ENCODE results near the gene GANAB. TPM values are rescaled to one million over a fixed set of nuclear protein-coding genes. Genes with fewer than 3 reads are reported as not detected.

The GANAB gene
- total and polyA plus RNA-seq, 2 experiments from 2014 or later = 82.3 to 272 TPM

DNA sequence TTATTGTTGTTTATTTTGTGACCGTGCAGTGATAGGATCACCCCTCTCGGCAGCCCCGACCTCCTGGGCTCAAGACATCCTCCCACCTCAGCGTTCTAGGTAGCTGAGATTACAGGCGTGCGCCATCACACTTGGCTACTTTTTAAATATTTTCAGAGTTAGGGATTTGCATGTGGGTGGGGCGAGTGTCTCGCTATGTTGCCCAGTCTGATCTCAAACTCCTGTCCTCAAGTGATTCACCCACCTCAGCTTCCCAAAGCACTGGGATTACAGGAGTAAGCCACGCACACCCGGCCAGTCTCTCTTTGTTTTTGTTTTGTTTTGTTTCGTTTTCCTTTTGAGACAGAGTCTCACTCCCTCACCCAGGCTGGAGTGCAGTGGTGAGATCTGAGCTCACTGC is 7.9 kb upstream of the GANAB start (continued):
- TF ChIP-seq, protein P1, sequence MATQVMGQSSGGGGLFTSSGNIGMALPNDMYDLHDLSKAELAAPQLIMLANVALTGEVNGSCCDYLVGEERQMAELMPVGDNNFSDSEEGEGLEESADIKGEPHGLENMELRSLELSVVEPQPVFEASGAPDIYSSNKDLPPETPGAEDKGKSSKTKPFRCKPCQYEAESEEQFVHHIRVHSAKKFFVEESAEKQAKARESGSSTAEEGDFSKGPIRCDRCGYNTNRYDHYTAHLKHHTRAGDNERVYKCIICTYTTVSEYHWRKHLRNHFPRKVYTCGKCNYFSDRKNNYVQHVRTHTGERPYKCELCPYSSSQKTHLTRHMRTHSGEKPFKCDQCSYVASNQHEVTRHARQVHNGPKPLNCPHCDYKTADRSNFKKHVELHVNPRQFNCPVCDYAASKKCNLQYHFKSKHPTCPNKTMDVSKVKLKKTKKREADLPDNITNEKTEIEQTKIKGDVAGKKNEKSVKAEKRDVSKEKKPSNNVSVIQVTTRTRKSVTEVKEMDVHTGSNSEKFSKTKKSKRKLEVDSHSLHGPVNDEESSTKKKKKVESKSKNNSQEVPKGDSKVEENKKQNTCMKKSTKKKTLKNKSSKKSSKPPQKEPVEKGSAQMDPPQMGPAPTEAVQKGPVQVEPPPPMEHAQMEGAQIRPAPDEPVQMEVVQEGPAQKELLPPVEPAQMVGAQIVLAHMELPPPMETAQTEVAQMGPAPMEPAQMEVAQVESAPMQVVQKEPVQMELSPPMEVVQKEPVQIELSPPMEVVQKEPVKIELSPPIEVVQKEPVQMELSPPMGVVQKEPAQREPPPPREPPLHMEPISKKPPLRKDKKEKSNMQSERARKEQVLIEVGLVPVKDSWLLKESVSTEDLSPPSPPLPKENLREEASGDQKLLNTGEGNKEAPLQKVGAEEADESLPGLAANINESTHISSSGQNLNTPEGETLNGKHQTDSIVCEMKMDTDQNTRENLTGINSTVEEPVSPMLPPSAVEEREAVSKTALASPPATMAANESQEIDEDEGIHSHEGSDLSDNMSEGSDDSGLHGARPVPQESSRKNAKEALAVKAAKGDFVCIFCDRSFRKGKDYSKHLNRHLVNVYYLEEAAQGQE (IDR thresholded peaks at IDR 0.05; ENCODE audit: unreplicated experiment) = no peak
- TF ChIP-seq, protein P2, sequence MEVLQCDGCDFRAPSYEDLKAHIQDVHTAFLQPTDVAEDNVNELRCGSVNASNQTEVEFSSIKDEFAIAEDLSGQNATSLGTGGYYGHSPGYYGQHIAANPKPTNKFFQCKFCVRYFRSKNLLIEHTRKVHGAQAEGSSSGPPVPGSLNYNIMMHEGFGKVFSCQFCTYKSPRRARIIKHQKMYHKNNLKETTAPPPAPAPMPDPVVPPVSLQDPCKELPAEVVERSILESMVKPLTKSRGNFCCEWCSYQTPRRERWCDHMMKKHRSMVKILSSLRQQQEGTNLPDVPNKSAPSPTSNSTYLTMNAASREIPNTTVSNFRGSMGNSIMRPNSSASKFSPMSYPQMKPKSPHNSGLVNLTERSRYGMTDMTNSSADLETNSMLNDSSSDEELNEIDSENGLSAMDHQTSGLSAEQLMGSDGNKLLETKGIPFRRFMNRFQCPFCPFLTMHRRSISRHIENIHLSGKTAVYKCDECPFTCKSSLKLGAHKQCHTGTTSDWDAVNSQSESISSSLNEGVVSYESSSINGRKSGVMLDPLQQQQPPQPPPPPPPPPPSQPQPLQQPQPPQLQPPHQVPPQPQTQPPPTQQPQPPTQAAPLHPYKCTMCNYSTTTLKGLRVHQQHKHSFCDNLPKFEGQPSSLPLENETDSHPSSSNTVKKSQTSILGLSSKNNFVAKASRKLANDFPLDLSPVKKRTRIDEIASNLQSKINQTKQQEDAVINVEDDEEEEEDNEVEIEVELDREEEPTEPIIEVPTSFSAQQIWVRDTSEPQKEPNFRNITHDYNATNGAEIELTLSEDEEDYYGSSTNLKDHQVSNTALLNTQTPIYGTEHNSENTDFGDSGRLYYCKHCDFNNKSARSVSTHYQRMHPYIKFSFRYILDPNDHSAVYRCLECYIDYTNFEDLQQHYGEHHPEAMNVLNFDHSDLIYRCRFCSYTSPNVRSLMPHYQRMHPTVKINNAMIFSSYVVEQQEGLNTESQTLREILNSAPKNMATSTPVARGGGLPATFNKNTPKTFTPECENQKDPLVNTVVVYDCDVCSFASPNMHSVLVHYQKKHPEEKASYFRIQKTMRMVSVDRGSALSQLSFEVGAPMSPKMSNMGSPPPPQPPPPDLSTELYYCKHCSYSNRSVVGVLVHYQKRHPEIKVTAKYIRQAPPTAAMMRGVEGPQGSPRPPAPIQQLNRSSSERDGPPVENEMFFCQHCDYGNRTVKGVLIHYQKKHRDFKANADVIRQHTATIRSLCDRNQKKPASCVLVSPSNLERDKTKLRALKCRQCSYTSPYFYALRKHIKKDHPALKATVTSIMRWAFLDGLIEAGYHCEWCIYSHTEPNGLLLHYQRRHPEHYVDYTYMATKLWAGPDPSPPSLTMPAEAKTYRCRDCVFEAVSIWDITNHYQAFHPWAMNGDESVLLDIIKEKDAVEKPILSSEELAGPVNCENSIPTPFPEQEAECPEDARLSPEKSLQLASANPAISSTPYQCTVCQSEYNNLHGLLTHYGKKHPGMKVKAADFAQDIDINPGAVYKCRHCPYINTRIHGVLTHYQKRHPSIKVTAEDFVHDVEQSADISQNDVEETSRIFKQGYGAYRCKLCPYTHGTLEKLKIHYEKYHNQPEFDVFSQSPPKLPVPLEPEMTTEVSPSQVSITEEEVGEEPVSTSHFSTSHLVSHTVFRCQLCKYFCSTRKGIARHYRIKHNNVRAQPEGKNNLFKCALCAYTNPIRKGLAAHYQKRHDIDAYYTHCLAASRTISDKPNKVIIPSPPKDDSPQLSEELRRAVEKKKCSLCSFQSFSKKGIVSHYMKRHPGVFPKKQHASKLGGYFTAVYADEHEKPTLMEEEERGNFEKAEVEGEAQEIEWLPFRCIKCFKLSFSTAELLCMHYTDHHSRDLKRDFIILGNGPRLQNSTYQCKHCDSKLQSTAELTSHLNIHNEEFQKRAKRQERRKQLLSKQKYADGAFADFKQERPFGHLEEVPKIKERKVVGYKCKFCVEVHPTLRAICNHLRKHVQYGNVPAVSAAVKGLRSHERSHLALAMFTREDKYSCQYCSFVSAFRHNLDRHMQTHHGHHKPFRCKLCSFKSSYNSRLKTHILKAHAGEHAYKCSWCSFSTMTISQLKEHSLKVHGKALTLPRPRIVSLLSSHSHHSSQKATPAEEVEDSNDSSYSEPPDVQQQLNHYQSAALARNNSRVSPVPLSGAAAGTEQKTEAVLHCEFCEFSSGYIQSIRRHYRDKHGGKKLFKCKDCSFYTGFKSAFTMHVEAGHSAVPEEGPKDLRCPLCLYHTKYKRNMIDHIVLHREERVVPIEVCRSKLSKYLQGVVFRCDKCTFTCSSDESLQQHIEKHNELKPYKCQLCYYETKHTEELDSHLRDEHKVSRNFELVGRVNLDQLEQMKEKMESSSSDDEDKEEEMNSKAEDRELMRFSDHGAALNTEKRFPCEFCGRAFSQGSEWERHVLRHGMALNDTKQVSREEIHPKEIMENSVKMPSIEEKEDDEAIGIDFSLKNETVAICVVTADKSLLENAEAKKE (CRISPR knock-in tag; IDR thresholded peaks at IDR 0.05) = no peak

DNA sequence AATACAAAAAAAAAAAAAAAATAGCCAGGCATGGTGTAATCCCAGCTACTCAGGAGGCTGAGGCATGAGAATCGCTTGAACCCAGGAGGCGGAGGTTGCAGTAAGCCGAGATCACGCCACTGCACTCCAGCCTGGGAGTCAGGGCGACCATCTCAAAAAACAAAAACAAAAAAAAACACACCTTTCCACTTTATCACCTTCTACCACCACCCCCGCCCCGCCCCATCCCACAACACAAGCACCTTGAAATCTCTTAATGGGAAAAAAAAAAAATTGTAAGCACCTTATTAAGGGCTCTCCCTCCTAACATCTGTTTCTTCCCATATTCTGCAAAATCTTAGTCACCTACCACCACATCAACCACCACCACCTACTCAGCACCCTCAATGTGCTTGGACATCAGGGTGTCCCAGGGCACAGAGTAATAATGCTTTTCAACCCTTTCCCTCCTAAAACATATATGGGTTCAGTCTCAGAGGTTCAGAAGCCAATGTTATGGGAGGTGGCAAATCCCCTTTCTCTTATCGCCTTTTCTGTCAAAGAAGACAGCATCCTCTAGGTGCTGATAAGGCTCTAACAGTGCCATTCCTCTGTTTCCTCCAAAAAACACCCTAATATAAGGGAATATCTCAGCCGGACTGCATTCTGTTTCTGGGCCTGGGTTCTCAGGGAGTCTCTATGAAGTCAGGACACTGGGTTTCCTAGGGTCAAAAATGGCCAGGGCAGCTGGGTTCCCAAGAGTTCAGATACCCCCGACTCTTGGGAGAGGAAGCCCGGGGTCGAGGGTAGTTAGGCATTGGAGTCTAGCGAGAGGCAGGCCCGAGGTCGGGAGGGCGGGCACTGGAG is 6.0 kb upstream of the GANAB start:
- Histone ChIP-seq H3K4me2 (peak overlapping the region; percentile 100), H3K27me3 (ENCODE audit: insufficient read depth) (no peaks in the 10 kb centered on the region), H2AFZ (peak overlapping the region; percentile 81), H3K4me1 (ENCODE audit: insufficient read depth) (peaks cover 9% of the 10 kb centered on the region; the same call in 1 of the 2 replicates), H3K9me2 (ENCODE audit: insufficient read depth) (no peaks in the 10 kb centered on the region), H3K27ac (ENCODE audit: low read depth) (peak overlapping the region; percentile 86), H3K79me2 (replicated peaks; ENCODE audit: insufficient read depth) (peaks cover 24% of the 10 kb centered on the region), H3K4me3 (peak overlapping the region; percentile 100), H4K20me1 (replicated peaks; ENCODE audit: insufficient read depth) (no peaks in the 10 kb centered on the region), H3K36me3 (ENCODE audit: insufficient read depth) (0 out of 2 replicates have a peak, but pooled peaks cover 3% of the 10 kb centered on the region), H3F3A (replicated peaks; ENCODE audit: low read depth) (peaks cover 7% of the 10 kb centered on the region; the same call in 1 of the 2 replicates)
- H3K9me3 Mint-ChIP-seq = no peaks in the 10 kb centered on the region
- peaks cover 16% of the 10 kb centered on the region for H3K36me3 Mint-ChIP-seq (ENCODE audit: low read depth)
- ATAC-seq (no peak), DNase-seq (ENCODE audit: low spot score) (no peak)
- H3K27me3 Mint-ChIP-seq (ENCODE audit: insufficient read depth, low read depth, poor library complexity) = peaks cover 10% of the 10 kb centered on the region
- peak overlapping the region; percentile 95 for H3K27ac Mint-ChIP-seq
- H3K4me3 Mint-ChIP-seq = peak overlapping the region; percentile 87
- H3K4me1 Mint-ChIP-seq = peaks cover 8% of the 10 kb centered on the region
- TF ChIP-seq EZH2phosphoT487 (IDR thresholded peaks at IDR 0.05; ENCODE audit: unreplicated experiment) = no peak
- TF ChIP-seq, protein P2 (CRISPR knock-in tag; IDR thresholded peaks at IDR 0.05) = no peak

All from GM23338 (cell line).